Heart right ventricle (tissue), 16 donors: Measurements from ENCODE around the gene TLL2. TPM values are rescaled to one million over a fixed set of nuclear protein-coding genes. Genes with fewer than 3 reads are reported as not detected.

Experiments
- ATAC-seq, 8 donors: fragments of 200-7000 bp; cut with Tn5 transposase; one replicate each; pipeline ENCODE4 v1.9.1; 2020; ENCODE audit warnings: mild to moderate bottlenecking in 8 of 8, moderate library complexity in 8 of 8, moderate number of reproducible peaks in 1 of 8
- DNase-seq, 2 donors: peaks; one replicate each; pipeline ENCODE4 v3.0.0-alpha.2; 2020
- H3K27ac ChIP-seq, 10 donors: fragments of 200-600 bp; sonication (generic) in 2 of 10; one replicate each; pipeline versions ENCODE4 v1.5.0 to v1.8.0; 2020 to 2022; ENCODE audit warnings: mild to moderate bottlenecking in 3 of 10
- H3K27me3 ChIP-seq, 7 donors: fragments of 200-600 bp; one replicate each; pipeline ENCODE4 v1.8.0; 2021 to 2022; ENCODE audit warnings: mild to moderate bottlenecking in 2 of 7
- H3K36me3 ChIP-seq, 9 donors: fragments of 200-600 bp; sonication (generic) in 1 of 9; one replicate each; pipeline versions ENCODE4 v1.5.0 to v1.8.0; 2020 to 2022; ENCODE audit warnings: mild to moderate bottlenecking in 2 of 9
- H3K4me1 ChIP-seq, 9 donors: fragments of 200-600 bp; sonication (generic) in 1 of 9; one replicate each; pipeline versions ENCODE4 v1.5.0 to v1.8.0; 2020 to 2022; ENCODE audit warnings: mild to moderate bottlenecking in 4 of 9
- H3K4me3 ChIP-seq, 10 donors: fragments of 200-600 bp; sonication (generic) in 2 of 10; one replicate each; pipeline versions ENCODE4 v1.5.0 to v1.8.0; 2020 to 2022; ENCODE audit warnings: mild to moderate bottlenecking in 7 of 10, moderate library complexity in 2 of 10
- H3K9me3 ChIP-seq, 11 donors: fragments of 200-600 bp in 10 of 11; sonication (generic) in 2 of 11; one replicate each; pipeline versions ENCODE4 v1.5.0 to v1.8.0; 2013 to 2022; ENCODE audit warnings: mild to moderate bottlenecking in 2 of 11, control low read depth in 1 of 11, moderate library complexity in 1 of 11
- WGBS, 2 donors: extraction: QIAGEN DNeasy Blood & Tissue Kit; methylation state at CpG; one replicate each; pipeline ENCODE4 v1.1.7; 2013; ENCODE audit warnings: inconsistent platforms in 1 of 2; 5-methylcytosine and 5-hydroxymethylcytosine counted together
- intact Hi-C, 10 donors: fragments of 100-400 bp; cut with DNase I; formaldehyde crosslinking; loops; one replicate each; pipeline versions ENCODE4 v1.11.1 to v1.14.2; 2022
- polyA plus RNA-seq, 2 donors: library from polyadenylated mRNA; stranded (reverse); fragments of 200-250 nt; gene quantifications; one replicate each; pipeline ENCODE4 v1.2.3, GENCODE V29; 2013
- total RNA-seq, 10 donors: library from RNA; stranded (reverse); fragmentation: NEBNext Ultra II Directional in 3 of 10; extraction: Animal tissue kit (Norgen Biotek cat#: 25700) in 3 of 10; gene quantifications; one replicate each; pipeline versions ENCODE4 v1.2.1 to v1.2.4, GENCODE V29; 2021 to 2023
- TF ChIP-seq, protein P1 (sequence below), 9 donors: fragments of 200-600 bp; sonication (generic) in 2 of 9; IDR thresholded peaks; one replicate each; pipeline versions ENCODE4 v1.5.0 to v1.8.0; 2021 to 2022; ENCODE audit warnings: antibody characterized with exemption in 9 of 9, mild to moderate bottlenecking in 5 of 9, moderate library complexity in 1 of 9
- donor health status: Arrhythmogenic right ventricular cardiomyopathy.
- donor health status: ischemic (EF 13 %, LVEDD 7.1; RV severe dilation, severe dysfunction).
- donor health status: healthy with polysubstance abuse.
- donor health status: DM: no; HTN: yes; CAD: no.
- donor health status: DM: no; HTN: no; CAD: no.
- donor health status: ischemic (EF 25% LVEDD 6.9; RV normal size, moderate dysfunction).
- donor health status: ischemic (EF 25% LVEDD 5.7; RV mildly dilated, moderate dysfunction).
- donor health status: healthy.
- donor health status: DM: yes; HTN: yes; CAD: no.
- donor health status: Ischemic cardiomyopathy.
- donor health status: ischemic (EF 35%, LVEDD 5.7; RV mildly dilated, moderate dysfunction).
- donor health status: nonischemic (EF 11% LVEDD 7.7; RV severe dilation, severe dysfunction).
- donor health status: DM: yes; HTN: yes; CAD: no.
- donor health status: PGD.
- donor health status: ischemic (EF 29% LVEDD 5.4; RV normal size, mild dysfunction).
- donor health status: nonischemic (EF 23%, LVEDD 6.1; RV moderate dilation, normal function).

TLL2 gene
- total and polyA plus RNA-seq, 12 donors: 2.3 to 9.2 (median 6.9) TPM

DNA sequence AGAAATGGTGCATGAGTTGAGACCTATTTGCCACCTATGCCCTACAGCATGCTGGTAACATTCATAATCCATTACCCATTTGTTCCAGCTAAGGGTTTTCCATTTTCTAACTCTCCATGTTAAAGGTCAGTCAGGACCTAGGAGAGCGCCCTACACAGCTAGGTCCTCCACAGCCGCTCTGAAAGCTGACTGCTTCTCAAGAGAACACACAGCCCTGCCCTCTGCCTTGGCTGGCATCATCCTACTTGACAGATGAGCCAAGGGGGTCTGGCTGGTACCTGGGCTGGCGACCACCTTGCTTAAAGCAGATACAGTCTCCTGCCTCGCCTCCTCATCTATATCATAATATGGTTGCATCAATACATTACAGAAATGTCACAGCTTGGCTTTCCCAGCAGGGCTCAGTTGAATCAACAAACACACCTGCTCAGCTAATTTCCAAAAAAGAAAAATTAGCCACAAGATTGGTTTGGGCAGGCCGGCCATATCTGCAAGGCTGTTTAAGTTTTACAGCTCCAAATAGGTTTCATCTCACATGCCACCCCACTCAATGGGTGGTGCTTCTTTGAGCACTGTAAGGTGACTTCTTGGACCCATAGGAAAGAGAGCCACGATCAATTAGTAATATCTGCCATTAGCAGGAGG, 17.3 kb downstream of the TLL2 start:
- no peak overlapping the region for H3K27ac ChIP-seq
- TF ChIP-seq, protein P1, sequence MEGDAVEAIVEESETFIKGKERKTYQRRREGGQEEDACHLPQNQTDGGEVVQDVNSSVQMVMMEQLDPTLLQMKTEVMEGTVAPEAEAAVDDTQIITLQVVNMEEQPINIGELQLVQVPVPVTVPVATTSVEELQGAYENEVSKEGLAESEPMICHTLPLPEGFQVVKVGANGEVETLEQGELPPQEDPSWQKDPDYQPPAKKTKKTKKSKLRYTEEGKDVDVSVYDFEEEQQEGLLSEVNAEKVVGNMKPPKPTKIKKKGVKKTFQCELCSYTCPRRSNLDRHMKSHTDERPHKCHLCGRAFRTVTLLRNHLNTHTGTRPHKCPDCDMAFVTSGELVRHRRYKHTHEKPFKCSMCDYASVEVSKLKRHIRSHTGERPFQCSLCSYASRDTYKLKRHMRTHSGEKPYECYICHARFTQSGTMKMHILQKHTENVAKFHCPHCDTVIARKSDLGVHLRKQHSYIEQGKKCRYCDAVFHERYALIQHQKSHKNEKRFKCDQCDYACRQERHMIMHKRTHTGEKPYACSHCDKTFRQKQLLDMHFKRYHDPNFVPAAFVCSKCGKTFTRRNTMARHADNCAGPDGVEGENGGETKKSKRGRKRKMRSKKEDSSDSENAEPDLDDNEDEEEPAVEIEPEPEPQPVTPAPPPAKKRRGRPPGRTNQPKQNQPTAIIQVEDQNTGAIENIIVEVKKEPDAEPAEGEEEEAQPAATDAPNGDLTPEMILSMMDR (IDR thresholded peaks at IDR 0.05): no peak
- no peak overlapping the region for H3K4me3 ChIP-seq
- 66 to 74% methylated on average over 6 of the region's 6 CpGs for WGBS, 2 donors
- no peaks in the 10 kb centered on the region for H3K9me3 ChIP-seq
- no peaks in the 10 kb centered on the region for H3K27me3 ChIP-seq
- DNase-seq (no peak), ATAC-seq (peak in 2 of 8 donors; percentile 39 to 51)
- intact Hi-C loops: no loop called here
- H3K36me3 ChIP-seq: no peaks in the 10 kb centered on the region
- no peaks in the 10 kb centered on the region for H3K4me1 ChIP-seq

DNA sequence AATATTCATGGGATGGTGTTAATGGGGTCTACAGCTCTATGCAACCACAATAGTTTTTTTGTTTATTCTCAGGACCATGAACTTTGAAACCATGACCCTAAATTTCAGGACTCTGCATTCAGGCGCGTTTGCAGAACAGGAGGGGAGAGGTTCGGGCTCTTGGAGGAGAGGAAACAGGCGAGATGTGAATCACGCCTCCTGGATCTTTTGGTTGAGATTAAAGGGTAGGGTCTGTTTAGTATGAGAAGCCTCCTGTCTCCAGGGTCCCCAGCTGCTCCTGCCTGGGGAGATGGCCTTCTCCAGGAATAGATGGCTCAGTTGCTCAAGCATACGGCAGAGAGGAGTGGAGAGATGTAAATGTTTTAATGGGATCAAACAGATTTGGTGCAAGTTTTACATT, 18.2 kb downstream of the TLL2 start:
- DNase-seq (no peak), ATAC-seq (no peak)
- no peaks in the 10 kb centered on the region for H3K9me3 ChIP-seq
- intact Hi-C loops: no loop called here
- WGBS, 2 donors: 92 to 96% methylated on average over 6 of the region's 6 CpGs
- no peaks in the 10 kb centered on the region for H3K27me3 ChIP-seq
- no peaks in the 10 kb centered on the region for H3K4me1 ChIP-seq
- H3K36me3 ChIP-seq: no peaks in the 10 kb centered on the region
- TF ChIP-seq, protein P1 (IDR thresholded peaks at IDR 0.05): no peak
- no peak overlapping the region for H3K4me3 ChIP-seq
- H3K27ac ChIP-seq: no peak overlapping the region

DNA sequence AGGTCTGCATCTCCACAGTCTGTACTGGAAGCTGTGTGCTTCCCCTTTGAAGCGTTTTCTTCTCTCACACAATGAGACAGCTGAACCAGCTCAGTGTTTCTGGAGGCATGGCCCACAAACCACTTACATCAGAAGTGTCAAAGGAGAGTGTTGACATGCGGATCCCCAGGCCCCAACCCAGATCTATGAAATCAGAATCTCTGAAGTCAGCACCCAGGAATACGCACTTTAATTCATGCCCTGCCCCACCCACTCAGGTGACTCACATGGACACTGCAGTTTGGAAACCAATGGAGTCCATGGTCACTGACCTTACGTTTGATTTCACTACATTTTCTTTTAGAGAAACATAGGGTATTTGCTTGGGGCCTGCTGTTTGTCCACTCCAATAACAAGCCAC, 19.0 kb downstream of the TLL2 start:
- intact Hi-C loops: no loop called here
- Histone ChIP-seq H3K9me3 (no peaks in the 10 kb centered on the region), H3K4me3 (no peak overlapping the region), H3K36me3 (no peaks in the 10 kb centered on the region), H3K4me1 (no peaks in the 10 kb centered on the region), H3K27ac (no peak overlapping the region), H3K27me3 (no peaks in the 10 kb centered on the region)
- TF ChIP-seq, protein P1 (IDR thresholded peaks at IDR 0.05): no peak
- 77 to 86% methylated on average over 4 of the region's 4 CpGs for WGBS, 2 donors
- DNase-seq (no peak), ATAC-seq (peak in 1 of 8 donors; percentile 47)

DNA sequence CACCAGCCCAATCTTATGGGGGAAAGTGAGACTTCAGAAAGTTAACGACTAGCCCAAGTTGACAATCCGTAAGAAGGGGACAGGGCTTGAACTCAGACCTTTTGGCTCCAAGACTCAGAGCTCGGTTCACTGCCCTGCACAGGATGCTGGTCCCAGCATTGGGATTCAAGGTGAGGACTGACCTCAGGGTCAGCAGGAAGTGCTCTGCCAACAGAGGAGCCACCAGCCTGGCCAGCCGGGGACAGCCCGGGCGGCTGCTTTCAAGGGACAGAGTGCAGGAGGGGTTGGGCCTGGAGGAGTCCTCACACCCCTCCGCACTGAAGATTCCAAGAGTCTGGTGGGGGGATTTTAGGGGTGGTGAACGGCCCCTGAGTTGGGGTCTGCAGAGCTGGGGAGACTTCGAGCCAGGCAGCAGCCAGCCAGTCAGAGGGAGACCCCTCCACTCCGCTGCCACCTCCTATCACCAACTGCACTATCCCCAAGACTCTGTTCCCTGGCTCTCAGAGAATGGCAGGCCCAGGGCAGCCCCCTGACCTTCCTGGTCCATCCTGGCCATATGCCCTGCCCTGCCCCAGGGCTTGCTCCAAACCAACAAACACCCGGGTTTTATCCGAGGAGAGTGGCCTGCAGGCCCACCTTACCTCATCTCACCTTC, 19.7 kb downstream of the TLL2 start:
- Histone ChIP-seq H3K4me1 (no peaks in the 10 kb centered on the region), H3K27ac (no peak overlapping the region), H3K27me3 (no peaks in the 10 kb centered on the region), H3K36me3 (no peaks in the 10 kb centered on the region), H3K9me3 (no peaks in the 10 kb centered on the region), H3K4me3 (no peak overlapping the region)
- TF ChIP-seq, protein P1 (IDR thresholded peaks at IDR 0.05): no peak
- no peak for DNase-seq
- ATAC-seq: peak in 1 of 8 donors; percentile 25
- 89 to 93% methylated on average over 12 of the region's 12 CpGs for WGBS, 2 donors
- intact Hi-C loops: no loop called here
